Esophagus squamous epithelium (tissue), 4 donors: ENCODE measurements around the gene SMOC1.

Source experiments
- POLR2A ChIP-seq, 4 donors: fragments of 450-650 bp; IDR thresholded peaks; one replicate each; pipeline ENCODE4 v1.6.1; 2017; ENCODE audit warnings: antibody characterized with exemption in 4 of 4, mild to moderate bottlenecking in 4 of 4, moderate library complexity in 3 of 4
- TF ChIP-seq, protein P1 (sequence below), 6 experiments: fragments of 450-650 bp in 4 of 6; fragments of 200-600 bp in 2 of 6; sonication (generic) in 2 of 6; IDR thresholded peaks; one replicate each; pipeline ENCODE4 v1.5.1; 2016 to 2019; ENCODE audit warnings: antibody characterized with exemption in 6 of 6, mild to moderate bottlenecking in 4 of 6, moderate library complexity in 4 of 6

- no peak for TF ChIP-seq POLR2A (IDR thresholded peaks at IDR 0.05)
- TF ChIP-seq, protein P1, sequence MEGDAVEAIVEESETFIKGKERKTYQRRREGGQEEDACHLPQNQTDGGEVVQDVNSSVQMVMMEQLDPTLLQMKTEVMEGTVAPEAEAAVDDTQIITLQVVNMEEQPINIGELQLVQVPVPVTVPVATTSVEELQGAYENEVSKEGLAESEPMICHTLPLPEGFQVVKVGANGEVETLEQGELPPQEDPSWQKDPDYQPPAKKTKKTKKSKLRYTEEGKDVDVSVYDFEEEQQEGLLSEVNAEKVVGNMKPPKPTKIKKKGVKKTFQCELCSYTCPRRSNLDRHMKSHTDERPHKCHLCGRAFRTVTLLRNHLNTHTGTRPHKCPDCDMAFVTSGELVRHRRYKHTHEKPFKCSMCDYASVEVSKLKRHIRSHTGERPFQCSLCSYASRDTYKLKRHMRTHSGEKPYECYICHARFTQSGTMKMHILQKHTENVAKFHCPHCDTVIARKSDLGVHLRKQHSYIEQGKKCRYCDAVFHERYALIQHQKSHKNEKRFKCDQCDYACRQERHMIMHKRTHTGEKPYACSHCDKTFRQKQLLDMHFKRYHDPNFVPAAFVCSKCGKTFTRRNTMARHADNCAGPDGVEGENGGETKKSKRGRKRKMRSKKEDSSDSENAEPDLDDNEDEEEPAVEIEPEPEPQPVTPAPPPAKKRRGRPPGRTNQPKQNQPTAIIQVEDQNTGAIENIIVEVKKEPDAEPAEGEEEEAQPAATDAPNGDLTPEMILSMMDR (IDR thresholded peaks at IDR 0.05): no peak
Measured at GRCh38 chr14:69928111-69928523, 48.9 kb downstream of the SMOC1 start.
